Right lobe of liver (tissue), 4 donors: ENCODE results near the gene NXPH2.
A peak's percentile ranks its signal among the peaks of the same experiment; 100 is the strongest.

ENCODE experiments used
- CTCF ChIP-seq, 4 donors: fragments of 200-600 bp in 3 of 4; fragments of 450-650 bp in 1 of 4; IDR thresholded peaks; one replicate each; pipeline versions ENCODE4 v1.5.1 to v1.8.0; 2016 to 2022; ENCODE audit warnings: antibody characterized with exemption in 4 of 4, mild to moderate bottlenecking in 2 of 4
- POLR2A ChIP-seq: fragments of 450-650 bp; IDR thresholded peaks from one replicate; pipeline ENCODE4 v1.6.1; 2017; ENCODE audit warnings: antibody characterized with exemption, mild to moderate bottlenecking
- donor health status: DM: no; HTN: no; CAD: no.
- donor health status: DM: no; HTN: no; CAD: no.
- donor health status: DM: no; HTN: yes; CAD: no.

- TF ChIP-seq CTCF (IDR thresholded peaks at IDR 0.05), result peak; percentile 72 to 77 (median 76)
- TF ChIP-seq POLR2A, result no peak
These were observed 47.4 kb upstream of the NXPH2 start for GRCh38 chr2:138827426-138828054.
